SJSA1 (cell line): ENCODE data around the gene CCDC74A. TPM values are rescaled to one million over a fixed set of nuclear protein-coding genes. Genes with fewer than 3 reads are reported as not detected.
A peak's percentile ranks its signal among the peaks of the same experiment; 100 is the strongest.
"Not testable (repeated sequence)": the region's sequence is repeated elsewhere in the genome, so short reads cannot be mapped to it uniquely, and the experiment has no call there.

Experiments used
- DNase-seq, 2 experiments: peaks; one replicate each; pipeline ENCODE4 v3.0.0-alpha.2; 2015 to 2020; ENCODE audit warnings: low spot score in 2 of 2, low read depth in 1 of 2
- H3K27ac ChIP-seq: fragments of 250-450 bp; sonication (Bioruptor Pico); 2 replicates; pipeline ENCODE4 v1.5.1; 2020; ENCODE audit warnings: mild to moderate bottlenecking, moderate library complexity
- H3K27me3 ChIP-seq: fragments of 250-450 bp; sonication (Bioruptor Pico); replicated peaks from 2 replicates; pipeline ENCODE4 v1.5.1; 2020; ENCODE audit warnings: mild to moderate bottlenecking, moderate library complexity
- H3K36me3 ChIP-seq: fragments of 250-450 bp; sonication (Bioruptor Pico); 2 replicates; pipeline ENCODE4 v1.5.1; 2020; ENCODE audit warnings: mild to moderate bottlenecking
- H3K4me1 ChIP-seq: fragments of 250-450 bp; sonication (Bioruptor Pico); replicated peaks from 2 replicates; pipeline ENCODE4 v1.6.1; 2021; ENCODE audit warnings: mild to moderate bottlenecking
- H3K4me3 ChIP-seq: fragments of 250-450 bp; sonication (Bioruptor Pico); 2 replicates; pipeline ENCODE4 v1.5.1; 2020; ENCODE audit warnings: mild to moderate bottlenecking
- H3K9me3 ChIP-seq: fragments of 250-450 bp; sonication (Bioruptor Pico); replicated peaks from 2 replicates; pipeline ENCODE4 v1.5.1; 2020; ENCODE audit warnings: mild to moderate bottlenecking
- total RNA-seq: library from RNA; depleted of rRNA; stranded (reverse); fragments of >200 nt; shearing (Covaris generic); gene quantifications from 2 replicates; pipeline ENCODE4 v1.2.3, GENCODE V29; 2014

The CCDC74A gene
- total RNA-seq, 1 experiment from 2014 or later = 4.3 TPM

- H3K4me1 ChIP-seq, H3K27me3 ChIP-seq, H3K4me3 ChIP-seq, H3K36me3 ChIP-seq, H3K27ac ChIP-seq, H3K9me3 ChIP-seq: not testable (repeated sequence)
- DNase-seq = peak in 1 of 2 experiments; percentile 39
These were observed 3.1 kb downstream of the CCDC74A start for GRCh38 chr2:131530626-131531344.

- not testable (repeated sequence) for H3K4me3 ChIP-seq, DNase-seq, H3K9me3 ChIP-seq, H3K36me3 ChIP-seq, H3K27me3 ChIP-seq, H3K4me1 ChIP-seq, H3K27ac ChIP-seq
These were observed 4.0 kb downstream of the CCDC74A start for GRCh38 chr2:131531547-131532185.

GRCh38 chr2:131532723-131533608, 5.3 kb downstream of the CCDC74A start:
- H3K27me3 ChIP-seq, DNase-seq, H3K4me3 ChIP-seq, H3K36me3 ChIP-seq, H3K9me3 ChIP-seq, H3K4me1 ChIP-seq, H3K27ac ChIP-seq: not testable (repeated sequence)

GRCh38 chr2:131533609-131534316, 6.1 kb downstream of the CCDC74A start:
- not testable (repeated sequence) for H3K27me3 ChIP-seq, H3K9me3 ChIP-seq, H3K36me3 ChIP-seq, H3K4me3 ChIP-seq, H3K27ac ChIP-seq, H3K4me1 ChIP-seq
- DNase-seq = peak in 1 of 2 experiments; percentile 36

GRCh38 chr2:131534317-131534672, 6.6 kb downstream of the CCDC74A start:
- DNase-seq, H3K4me3 ChIP-seq, H3K27me3 ChIP-seq, H3K27ac ChIP-seq, H3K4me1 ChIP-seq, H3K9me3 ChIP-seq, H3K36me3 ChIP-seq: not testable (repeated sequence)

GRCh38 chr2:131534965-131535364, 7.3 kb downstream of the CCDC74A start:
- H3K4me1 ChIP-seq, H3K9me3 ChIP-seq, H3K27ac ChIP-seq, H3K4me3 ChIP-seq, H3K27me3 ChIP-seq, DNase-seq, H3K36me3 ChIP-seq: not testable (repeated sequence)

GRCh38 chr2:131535526-131535925, 7.8 kb downstream of the CCDC74A start:
- Histone ChIP-seq H3K4me1 (no peaks in the 10 kb centered on the region; the same call in 1 of the 2 replicates), H3K27me3 (no peaks in the 10 kb centered on the region), H3K4me3 (no peak overlapping the region), H3K36me3 (no peaks in the 10 kb centered on the region), H3K27ac (no peak overlapping the region), H3K9me3 (no peaks in the 10 kb centered on the region)
- DNase-seq = peak in 1 of 2 experiments; percentile 32

GRCh38 chr2:131535951-131536826, 8.5 kb downstream of the CCDC74A start:
- H3K27me3 ChIP-seq, DNase-seq, H3K36me3 ChIP-seq, H3K4me1 ChIP-seq, H3K27ac ChIP-seq, H3K9me3 ChIP-seq, H3K4me3 ChIP-seq: not testable (repeated sequence)

- not testable (repeated sequence) for H3K27me3 ChIP-seq, H3K4me1 ChIP-seq, H3K36me3 ChIP-seq, H3K4me3 ChIP-seq, H3K9me3 ChIP-seq, H3K27ac ChIP-seq
- peak in 1 of 2 experiments; percentile 26 for DNase-seq
These were observed 9.2 kb downstream of the CCDC74A start for GRCh38 chr2:131536841-131537240.

- H3K36me3 ChIP-seq, H3K27me3 ChIP-seq, H3K27ac ChIP-seq, DNase-seq, H3K9me3 ChIP-seq, H3K4me1 ChIP-seq, H3K4me3 ChIP-seq: not testable (repeated sequence)
These were observed 11.2 kb downstream of the CCDC74A start for GRCh38 chr2:131538856-131539255.

- Histone ChIP-seq H3K4me1 (no peaks in the 10 kb centered on the region; the same call in 1 of the 2 replicates), H3K36me3 (no peaks in the 10 kb centered on the region), H3K27me3 (0 out of 2 replicates have a peak, but pooled peaks cover 3% of the 10 kb centered on the region), H3K9me3 (no peaks in the 10 kb centered on the region), H3K27ac (no peak overlapping the region), H3K4me3 (no peak overlapping the region)
- no peak for DNase-seq
These were observed 15.0 kb downstream of the CCDC74A start for GRCh38 chr2:131542438-131543384.

- no peaks in the 10 kb centered on the region for H3K9me3 ChIP-seq
- no peaks in the 10 kb centered on the region; the same call in 1 of the 2 replicates for H3K4me1 ChIP-seq
- no peak overlapping the region for H3K27ac ChIP-seq
- H3K27me3 ChIP-seq = peaks cover 3% of the 10 kb centered on the region; the same call in 1 of the 2 replicates
- H3K4me3 ChIP-seq = no peak overlapping the region
- no peaks in the 10 kb centered on the region for H3K36me3 ChIP-seq
- DNase-seq = no peak
These were observed 15.8 kb downstream of the CCDC74A start for GRCh38 chr2:131543385-131543891.
